GM12874 (cell line): ENCODE data around the gene RSU1.

ENCODE experiments used
- TF ChIP-seq, protein P1 (sequence below): IDR thresholded peaks from 2 replicates; pipeline ENCODE4 v1.5.1; 2011; ENCODE audit warnings: low read depth, mild to moderate bottlenecking, control low read depth, low read length, moderate library complexity; ENCODE audit not compliant: insufficient read depth

The RSU1 gene

DNA sequence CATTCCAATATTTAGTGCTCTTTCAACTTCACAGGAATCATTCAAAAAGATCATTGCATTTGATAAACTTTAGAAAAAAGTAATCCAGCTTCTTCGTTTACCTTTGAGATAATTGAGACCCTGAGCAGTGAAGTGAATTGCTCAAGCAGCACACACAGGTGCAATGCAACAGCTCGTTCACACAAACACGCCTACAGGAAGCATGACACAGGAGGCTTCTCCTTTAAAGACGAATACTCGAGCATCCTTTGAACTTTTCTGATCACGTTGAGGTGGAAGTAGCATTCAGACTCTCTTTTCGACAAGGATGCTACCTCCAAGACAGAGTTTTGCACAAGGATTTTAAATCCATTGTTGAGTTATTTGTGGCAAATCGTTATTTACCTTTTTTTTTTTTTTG is 18.0 kb upstream of the RSU1 start:
- TF ChIP-seq, protein P1, sequence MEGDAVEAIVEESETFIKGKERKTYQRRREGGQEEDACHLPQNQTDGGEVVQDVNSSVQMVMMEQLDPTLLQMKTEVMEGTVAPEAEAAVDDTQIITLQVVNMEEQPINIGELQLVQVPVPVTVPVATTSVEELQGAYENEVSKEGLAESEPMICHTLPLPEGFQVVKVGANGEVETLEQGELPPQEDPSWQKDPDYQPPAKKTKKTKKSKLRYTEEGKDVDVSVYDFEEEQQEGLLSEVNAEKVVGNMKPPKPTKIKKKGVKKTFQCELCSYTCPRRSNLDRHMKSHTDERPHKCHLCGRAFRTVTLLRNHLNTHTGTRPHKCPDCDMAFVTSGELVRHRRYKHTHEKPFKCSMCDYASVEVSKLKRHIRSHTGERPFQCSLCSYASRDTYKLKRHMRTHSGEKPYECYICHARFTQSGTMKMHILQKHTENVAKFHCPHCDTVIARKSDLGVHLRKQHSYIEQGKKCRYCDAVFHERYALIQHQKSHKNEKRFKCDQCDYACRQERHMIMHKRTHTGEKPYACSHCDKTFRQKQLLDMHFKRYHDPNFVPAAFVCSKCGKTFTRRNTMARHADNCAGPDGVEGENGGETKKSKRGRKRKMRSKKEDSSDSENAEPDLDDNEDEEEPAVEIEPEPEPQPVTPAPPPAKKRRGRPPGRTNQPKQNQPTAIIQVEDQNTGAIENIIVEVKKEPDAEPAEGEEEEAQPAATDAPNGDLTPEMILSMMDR = no peak

DNA sequence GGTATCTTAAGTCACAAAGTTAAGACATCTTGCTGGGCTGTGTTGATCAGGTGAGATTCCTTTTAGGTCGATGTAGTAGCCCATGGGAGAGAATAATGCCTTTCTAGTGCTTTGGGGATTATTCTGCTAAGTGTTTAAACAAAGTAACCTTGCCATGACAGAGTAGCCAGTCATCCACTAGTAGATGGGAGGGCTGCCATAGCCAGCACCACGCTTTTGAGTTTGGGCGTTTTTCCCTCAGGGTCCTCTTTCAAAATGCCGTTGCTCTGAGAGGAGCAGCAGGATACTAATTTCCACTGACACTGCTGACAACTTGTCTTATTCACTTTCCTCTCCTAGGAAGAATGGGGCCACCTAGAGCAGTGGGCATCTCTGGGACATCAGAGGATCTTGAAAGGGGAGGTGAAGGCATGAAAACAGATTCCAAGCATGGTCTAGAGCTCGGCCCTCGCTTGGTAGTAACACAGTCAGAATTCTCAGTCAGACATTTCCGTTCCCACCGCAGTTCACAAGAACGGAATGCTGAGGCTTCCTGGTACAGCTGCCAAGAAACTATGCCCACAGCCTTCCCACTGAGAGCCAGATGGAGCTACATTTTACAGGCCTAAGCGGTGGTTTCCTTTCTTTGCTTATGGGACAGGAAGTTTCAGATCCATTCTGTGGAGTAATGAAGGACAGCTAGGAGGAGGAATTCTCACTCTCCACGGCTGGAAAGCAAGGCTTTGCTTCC is 15.3 kb upstream of the RSU1 start:
- TF ChIP-seq, protein P1 = no peak

DNA sequence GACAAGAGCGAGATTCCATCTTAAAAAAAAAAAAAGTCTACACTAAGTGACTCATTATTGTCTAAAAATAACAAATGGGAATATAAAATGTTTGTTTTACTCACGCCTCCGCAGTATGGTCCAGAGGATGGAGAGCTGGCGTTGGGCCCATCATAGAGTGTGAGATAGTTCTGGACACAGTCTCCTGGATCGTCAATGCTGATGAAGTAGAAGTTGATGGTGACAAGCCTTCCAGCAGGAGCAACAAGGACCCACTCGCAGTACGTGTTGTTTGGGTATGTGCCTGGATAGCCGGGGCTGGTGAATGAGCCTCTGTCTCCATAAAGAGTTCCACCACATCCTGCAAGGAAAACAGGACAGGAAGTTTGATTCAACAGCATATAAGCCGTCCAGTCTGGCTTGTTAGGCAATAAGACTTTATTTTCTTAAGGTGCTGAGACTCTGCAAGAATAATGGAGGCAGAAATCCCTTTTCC is 11.5 kb upstream of the RSU1 start:
- TF ChIP-seq, protein P1 = no peak

DNA sequence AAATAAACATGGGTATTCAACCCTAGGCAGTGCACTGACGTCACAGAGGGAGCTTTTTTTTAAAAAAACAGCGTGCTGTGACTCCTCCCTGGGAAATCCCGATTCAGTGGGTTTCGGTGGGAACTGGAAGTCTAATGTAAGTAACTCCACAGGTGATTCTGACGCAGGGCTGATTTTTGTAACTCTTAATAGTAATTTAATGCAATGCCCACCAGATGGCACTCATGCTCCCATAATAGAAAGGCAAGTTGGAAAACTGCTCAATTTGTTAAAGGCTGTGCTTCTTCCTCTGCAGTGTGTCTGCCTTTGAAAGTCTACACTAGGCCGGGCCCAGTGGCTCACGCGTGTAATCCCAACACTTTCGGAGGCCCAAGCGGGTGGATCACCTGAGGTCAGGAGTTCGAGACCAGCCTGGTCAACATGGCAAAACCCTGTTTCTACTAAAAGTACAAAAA is 10.9 kb upstream of the RSU1 start:
- TF ChIP-seq, protein P1 = peak; percentile 46

DNA sequence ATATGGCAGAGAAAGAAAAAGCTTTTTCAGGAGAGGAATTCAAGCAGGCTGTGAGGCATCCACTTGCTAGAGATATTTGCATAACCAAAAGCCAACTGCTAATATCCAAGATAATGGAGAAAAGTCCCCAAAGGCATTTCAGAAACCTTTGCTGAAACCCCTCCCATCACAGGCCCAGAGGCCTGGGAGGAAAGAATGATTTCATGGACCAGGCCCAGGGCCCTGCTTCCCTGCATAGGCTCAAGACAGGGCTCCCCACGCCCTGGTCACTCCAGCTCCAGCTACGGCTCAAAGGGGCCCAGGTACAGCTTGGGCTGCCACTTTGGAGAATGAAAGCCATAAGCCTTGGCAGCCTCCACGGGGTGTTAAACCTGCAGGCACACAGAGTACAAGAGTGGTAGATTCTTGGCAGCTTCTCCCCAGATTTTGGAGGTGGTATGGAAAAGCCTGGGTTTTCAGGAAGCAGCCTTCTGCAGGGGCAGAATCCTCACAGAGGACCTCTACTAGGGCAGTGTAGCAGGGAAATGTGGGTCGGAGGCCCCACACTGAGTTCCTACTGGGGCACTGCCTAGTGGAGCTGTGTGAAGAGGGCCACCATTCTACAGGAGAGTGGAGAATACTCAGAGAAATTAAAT is 5.6 kb upstream of the RSU1 start:
- TF ChIP-seq, protein P1 = no peak

DNA sequence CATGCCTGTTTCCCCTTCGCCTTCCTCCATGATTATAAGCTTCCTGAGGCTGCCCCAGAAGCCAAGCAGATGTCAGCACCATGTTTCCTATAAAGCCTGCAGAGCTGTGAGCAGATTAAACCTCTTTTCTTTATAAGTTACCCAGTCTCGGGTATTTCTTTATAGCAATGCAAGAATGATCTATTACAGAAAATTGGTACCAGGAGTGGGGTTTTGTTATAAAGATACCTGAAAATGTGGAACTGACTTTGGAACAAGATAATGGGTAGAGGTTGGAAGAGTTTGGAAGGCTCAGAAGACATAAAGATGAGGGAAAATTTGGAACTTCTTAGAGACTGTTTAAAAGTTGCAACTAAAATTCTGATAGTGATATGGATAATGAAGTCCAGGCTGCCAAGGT is 4.8 kb upstream of the RSU1 start:
- TF ChIP-seq, protein P1 = no peak

DNA sequence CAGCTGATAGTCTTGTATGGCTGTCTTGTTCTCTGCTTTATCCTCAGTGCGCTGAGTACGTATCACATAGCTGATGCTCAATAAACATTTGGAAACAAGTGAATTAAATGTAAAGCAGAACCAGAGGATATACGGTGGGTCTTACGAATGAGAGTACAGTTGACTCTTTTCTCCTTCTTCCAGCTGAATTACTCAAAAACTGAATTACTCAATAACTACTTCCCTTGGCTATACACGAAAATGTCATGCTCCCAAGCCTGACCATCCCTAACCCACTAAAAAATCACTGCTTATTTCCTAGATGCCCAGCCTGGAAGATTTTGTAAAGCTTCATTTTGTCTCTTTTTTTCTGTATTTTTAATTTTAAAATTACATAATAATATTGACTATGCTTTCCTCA is 3.2 kb upstream of the RSU1 start:
- TF ChIP-seq, protein P1 = no peak
